ENCODE data around the gene MRPL21.

Gene MRPL21

DNA sequence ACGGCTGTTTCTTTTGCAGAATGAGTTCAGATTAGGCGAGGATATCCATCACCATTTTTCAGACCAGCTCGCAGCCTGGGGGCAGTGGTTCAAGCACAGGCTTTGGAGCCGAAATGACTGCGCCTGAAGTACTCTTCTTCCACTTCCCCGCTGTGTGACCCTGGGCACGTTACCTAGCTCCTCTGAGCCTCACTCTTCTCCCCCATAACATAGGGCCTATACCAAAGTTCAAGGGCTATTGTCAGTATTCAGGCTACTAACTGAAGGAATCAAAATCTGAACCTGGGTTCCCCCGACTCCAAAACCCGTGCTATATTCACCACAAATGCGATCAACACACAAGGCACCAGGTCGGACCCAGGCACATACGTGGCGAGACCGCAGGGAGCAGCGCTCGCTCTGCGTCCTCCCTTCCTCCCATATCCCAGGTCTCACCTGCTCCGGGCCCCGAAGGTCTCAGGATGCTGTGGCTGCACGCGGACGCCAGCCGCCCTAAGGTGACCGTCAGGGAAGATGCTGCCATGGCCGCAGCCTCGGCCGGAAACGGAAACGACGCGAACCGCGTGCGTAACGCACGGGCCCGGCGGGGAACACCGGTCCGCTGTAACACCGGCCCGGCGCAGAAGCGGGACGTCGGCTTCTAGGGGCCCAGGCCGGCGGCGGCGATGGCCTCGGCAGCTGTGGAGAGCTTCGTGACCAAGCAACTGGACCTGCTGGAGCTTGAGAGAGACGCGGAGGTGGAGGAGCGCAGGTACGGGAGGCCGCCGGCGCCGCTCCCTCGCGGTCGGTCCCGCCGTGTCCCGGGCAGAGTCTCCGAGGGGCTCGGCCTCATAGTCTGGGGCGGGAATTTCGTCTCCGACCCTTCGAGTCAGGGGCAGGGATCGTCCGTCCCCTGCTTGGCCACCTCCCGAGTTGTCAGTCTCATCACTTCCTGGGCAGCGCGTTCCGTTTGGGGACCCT, at the start of gene MRPL21, which contains the start of gene IGHMBP2:
Gene MRPL21 (minus strand): TSS at position 545 of the 960 bp plus-strand sequence. CDS start 22 bp downstream, at position 523.
Gene IGHMBP2 (plus strand): TSS at position 604 of the 960 bp plus-strand sequence. CDS start 62 bp downstream, at position 666.
- DNase-seq, result peak; percentile 67 to 80

DNA sequence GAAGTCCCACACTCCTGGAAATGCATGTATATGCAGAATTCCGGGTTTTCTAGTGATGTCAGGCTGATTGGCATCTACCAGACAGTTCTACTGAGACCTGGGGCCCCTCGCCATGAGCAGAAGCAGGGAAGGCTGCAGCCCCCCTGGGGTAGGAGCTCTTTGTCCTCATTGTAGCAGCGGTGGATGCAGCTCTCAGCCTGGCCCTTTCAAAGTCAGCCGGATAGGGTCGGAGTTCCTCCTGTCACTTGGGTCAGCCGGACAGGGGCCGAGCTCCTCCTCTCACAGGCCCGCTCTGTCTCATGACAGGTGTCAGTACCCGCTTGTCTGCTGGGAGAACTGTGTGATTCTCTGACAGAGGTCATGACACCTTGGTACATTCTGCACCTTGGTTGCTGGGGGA, 47.1 kb upstream of the MRPL21 start:
- DNase-seq, result no peak

DNA sequence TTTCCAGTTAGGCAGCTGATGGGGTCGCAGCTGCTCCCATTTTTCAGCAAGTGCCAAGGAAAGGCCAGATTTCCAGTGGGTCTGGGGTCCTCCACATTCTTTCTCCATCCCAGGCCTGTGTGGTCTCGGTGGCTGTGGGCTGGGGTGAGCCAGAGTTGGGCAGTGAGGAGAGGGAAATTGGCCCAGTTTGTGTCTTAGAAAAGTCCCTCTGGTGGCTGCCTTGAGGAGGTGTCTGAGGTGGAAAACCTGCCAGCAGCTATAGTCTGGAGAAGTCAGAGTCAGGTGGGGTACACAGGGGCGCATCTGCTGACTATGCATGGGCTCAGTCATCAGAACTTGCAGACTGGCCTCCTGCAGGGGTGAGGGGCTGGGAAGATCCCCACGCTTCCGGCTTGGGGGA, 46.6 kb upstream of the MRPL21 start:
- no peak for DNase-seq

DNA sequence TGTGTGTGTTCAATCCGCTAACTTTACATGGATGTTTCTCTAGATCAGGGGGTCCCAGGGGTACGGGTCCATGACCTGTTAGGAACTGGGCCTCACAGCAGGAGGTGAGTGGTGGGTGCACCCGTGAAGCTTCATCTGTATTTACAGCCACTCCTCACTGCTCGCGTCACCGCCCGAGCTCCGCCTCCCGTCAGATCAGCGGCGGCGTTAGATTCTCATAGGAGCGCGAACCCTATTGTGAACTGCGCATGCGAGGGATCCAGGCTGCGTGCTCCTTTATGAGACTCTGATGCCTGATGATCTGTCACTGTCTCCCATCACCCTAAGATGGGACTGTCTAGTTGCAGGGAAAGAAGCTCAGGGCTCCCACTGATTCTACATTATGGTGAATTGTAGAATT, 45.3 kb upstream of the MRPL21 start:
- no peak for DNase-seq

DNA sequence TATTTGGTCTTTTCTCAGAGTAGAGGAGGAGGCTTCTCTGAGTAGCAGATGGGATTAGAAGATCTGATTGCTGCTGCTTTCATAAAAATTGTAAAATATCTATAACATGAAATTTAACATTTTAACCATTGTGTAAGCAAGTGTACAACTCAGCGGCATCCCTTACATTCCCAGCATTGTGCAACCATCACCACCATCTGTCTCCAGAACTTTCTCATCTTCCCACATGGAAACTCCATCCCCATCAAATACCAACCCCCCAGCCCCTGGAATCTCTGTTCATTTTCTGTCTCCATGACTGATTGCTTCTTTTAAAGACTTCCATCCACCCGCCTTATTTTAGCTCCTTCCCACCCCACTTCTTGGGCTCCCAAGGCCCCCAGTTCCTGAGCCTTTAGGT, 44.9 kb upstream of the MRPL21 start:
- DNase-seq, result no peak

DNA sequence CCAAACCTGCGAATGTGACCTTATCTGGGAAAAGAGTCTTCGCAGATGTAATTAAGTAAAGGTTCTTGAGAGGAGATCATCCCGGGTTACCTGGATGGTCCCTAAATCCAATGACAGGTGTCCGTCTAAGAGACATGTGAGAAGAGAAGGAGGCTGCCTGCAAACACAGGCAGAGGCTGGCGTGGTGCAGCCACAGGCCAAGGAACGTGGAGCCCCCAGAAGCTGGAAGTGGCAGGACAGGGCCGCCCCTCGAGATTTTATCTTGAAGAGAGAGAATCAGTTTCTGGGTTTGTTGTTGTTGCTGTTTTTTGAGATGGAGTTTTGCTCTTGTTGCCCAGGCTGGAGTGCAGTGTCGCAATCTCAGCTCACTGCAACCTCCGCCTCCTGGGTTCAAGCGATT, 43.5 kb upstream of the MRPL21 start:
- DNase-seq, result no peak

DNA sequence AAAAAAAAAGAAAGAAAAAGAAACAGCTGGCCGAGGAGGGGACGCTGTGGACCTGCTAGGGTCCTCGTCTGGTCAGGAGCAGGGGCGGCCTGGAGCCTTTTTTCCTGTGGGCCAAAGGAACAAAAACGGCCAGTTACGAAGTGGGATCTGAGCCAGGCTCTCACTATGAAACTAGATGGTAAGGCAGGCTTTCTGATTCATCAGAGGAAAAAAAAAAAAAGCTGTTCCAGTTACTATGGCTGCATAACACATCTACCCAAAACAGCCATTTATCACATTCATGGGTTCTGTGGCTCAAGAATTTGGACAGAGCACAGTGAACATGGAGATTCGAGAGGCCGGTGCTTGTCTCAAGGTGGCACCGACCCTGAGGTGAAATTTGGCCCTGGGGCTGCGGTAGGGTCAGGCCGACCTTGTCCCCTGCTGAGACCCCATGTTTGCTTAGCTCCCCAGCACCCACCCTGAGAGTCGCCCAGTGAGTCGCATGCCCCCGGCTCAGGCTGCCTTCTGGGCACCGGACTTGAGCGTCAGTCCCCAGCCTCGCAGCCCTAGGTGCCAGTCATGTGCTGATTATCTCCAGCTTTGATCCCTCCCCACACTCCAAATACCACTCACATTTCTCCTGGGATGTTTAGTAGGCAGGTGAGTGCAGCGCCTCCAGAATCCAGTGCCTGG, 42.9 kb upstream of the MRPL21 start:
- DNase-seq, result no peak

DNA sequence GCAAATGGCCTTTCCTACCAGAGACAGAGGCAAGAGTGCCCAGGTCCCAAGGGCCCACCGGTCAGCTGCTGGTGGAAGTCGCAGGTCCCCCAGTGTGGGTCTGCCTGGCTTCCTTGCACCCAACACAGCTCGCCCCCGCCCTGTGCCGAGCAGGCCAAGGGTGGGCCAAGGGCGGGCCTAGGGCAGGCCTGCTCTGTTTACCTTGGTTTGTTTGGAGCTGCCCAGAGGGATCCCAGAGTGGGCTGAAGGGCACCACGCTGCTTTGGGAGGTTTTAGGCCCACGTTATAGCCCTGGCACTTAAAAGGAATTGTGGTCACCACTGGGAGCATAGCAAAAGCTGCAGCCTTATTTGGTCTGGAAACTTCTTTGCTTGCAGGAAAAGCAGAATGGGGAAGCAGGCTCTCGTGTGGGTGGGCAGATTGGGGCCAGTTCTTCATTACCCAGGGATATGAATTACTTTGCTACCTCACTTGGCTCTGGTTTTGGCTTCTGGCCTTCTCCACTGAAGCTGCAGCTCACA, 39.2 kb upstream of the MRPL21 start:
- no peak for DNase-seq

DNA sequence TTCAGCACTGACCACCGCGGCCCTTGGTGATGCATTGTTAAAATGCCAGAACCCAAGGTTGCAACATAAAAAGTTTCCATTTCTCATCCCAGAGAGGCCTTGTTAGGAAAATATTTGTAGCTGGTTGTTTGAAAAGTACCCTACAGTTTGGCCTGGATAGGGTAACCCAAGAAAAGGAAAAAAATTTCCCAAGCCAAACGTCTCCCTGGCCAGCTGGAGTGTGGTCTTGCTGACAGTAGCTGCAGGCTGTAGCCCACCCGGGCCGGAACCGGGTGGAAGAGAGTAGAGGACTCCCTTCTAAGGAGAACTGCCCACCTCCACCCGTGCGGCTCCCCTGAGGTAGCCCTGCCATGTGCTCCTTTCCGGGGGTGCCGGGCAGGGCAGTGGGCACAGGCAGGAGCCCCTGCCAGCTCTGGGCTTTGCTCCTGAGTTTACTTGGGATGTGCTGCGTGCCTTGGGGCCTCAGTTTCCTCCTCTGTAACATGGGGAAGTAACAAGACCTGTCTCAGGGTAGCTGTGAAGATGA, 38.5 kb upstream of the MRPL21 start:
- DNase-seq, result no peak

DNA sequence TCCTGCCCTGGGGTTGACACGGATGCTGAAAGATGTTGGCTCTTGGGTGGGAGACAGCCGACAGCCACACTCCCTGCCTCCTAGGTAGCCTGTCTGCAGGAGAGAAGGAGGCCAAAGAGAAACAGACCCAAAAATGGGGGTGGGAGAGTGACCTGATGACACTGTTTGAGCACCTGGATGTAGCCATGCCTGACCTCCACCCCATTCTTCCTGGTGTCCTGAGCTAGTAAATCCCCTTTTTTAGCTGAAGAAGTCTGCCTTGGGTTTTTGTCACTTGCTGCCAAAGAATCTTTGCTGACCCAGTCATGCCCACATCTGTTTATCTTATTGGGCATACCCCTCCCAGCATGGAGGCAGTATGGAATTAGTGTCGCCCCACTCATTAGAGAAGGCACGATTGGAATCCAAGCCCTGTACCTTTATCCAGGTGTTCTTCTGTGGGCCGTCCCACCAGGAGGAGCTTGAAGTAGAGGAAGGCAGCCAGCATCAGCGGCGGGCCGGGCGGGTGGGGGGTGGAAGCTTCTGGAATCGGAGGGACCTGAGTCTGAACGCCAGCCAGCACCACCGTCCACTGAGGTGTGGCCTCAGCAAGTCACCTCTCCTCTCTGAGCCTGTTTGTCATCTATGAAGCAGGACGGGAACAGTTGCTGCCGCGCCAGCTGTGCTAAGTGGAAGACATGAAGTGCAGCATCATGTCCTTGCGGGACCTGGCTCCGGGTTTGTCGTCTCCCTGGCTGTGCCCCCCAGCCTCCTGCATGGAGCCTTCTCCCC, 37.9 kb upstream of the MRPL21 start:
- no peak for DNase-seq

DNA sequence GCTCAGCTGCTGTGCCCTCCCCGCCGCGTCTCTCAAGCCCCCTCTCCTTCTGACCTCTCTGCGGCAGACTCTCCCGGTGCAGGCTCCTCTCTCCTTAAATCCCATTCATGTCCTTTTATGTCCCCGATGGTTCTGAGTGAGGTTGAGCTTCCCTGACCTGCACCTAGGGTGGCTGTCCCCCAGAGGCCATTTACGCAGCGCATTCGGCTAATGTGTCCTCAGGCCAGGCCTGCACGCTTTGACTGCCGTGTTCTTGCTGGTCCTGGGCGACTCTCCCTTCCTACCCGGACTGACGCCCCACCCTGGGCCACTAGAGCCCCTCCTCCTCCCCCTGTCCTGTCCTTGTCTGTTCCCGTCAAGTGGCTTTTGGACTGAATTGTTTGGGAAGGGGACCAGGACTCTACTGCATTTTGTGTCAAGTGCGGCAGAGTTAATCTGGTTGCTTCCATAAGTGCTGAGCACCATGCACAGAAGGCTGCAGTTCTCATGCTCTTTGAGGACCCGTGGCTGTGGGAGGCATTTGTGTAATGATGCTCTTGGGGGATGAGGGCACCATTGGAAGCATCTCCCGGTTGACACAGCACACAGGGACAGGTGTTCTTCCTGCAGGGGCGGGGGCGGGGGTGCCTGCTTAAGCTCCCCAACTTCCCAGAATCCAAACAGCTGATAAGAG, 37.2 kb upstream of the MRPL21 start:
- DNase-seq, result no peak

DNA sequence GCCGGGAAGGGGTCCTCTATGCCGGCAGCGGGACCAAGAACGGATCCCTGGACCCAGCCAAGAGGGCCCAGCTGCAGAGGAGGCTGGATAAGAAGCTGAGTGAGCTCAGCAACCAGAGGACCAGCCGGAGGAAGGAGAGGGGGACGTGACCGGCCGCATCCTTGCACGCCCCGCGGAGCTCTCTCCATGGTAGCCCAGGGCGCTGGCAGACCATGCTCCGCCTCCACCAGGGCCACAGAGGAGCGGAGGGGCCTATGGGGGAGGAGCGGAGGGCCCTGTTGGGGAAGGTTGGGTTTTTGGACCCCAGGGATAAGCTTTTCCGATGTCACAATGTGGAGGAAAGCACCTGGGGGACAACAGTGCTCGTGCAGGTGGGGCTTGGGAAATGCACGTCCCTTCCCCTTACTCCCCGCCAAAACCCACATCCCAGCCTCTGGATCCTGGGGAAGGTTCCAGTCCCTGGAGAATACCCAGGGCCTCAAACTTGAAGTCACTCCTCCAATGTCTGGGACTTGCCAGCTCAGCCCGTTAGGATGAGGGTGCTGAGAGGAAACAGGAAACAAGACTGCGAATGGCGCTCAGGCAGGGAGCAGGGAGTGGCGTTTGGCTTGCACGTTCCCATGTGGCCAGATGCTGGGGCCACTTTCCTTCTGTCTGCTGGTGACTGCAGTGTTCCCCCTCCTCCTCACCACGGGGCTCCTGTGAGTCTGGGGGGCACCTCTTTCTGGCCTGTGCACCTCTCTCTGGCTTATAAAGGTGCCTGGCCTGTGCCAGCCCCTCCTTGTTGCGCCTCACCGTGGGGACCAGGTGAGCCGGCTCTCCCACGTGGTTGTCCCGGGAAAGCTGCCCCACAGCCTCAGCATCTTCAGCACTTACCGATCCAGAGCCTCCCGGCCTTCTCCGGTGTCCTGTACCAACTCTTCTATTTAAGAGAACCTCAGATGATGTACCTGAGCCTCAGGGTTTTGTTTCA, 36.2 kb upstream of the MRPL21 start:
- no peak for DNase-seq

DNA sequence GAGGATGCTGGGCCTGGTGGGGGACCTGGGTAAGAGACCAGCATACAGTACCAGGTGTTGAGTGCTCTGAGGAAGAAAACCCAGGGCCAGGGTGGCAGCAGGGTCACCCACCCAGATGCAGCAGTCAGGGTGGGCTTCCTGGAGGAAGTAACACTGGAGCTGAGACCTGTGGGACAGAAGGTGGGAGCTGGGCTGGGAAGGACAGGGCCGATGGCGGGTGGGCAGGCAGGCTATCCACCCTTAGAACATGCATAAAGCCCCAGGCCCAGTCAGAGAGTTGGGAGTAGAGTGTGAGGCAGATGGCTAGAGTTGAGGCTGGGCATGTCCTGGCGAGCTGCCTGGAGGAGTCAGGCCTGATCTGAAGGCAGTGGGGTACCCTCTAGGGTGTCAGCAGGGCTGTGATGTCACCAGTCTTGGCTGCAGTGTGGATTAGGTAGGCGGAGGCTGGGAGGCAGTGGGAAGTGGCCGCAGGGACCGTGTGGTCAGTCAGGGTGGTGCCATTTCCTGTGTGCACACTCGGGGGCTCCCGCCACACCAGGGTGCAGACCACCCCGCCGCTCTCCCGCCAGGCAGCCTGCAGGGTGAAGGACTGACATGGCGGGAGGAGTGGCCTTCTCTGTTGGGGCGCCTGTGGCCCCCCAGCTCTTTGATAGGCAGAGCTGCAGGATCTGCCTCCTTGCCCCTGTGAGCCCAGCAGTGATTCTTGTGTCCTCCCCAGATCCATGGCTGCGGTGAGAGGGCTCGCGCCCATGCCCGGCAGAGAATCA, 35.4 kb upstream of the MRPL21 start:
- no peak for DNase-seq

DNA sequence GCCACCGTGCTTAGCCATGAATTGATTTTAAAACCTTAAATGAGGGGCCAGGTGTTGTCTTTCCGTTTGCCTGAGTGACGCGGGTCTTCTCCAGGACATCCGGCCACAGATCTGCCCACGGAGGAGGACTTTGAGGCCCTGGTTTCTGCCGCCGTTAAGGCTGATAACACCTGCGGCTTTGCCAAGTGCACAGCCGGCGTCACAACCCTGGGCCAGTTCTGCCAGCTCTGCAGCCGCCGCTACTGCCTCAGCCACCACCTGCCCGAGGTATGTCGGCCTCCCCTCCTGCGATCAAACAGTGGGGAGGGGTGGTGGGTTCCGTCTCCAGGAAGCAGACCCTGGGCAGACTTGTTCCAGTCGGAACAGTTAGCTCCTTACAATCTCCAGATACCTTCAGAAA, 34.5 kb upstream of the MRPL21 start:
- no peak for DNase-seq

DNA sequence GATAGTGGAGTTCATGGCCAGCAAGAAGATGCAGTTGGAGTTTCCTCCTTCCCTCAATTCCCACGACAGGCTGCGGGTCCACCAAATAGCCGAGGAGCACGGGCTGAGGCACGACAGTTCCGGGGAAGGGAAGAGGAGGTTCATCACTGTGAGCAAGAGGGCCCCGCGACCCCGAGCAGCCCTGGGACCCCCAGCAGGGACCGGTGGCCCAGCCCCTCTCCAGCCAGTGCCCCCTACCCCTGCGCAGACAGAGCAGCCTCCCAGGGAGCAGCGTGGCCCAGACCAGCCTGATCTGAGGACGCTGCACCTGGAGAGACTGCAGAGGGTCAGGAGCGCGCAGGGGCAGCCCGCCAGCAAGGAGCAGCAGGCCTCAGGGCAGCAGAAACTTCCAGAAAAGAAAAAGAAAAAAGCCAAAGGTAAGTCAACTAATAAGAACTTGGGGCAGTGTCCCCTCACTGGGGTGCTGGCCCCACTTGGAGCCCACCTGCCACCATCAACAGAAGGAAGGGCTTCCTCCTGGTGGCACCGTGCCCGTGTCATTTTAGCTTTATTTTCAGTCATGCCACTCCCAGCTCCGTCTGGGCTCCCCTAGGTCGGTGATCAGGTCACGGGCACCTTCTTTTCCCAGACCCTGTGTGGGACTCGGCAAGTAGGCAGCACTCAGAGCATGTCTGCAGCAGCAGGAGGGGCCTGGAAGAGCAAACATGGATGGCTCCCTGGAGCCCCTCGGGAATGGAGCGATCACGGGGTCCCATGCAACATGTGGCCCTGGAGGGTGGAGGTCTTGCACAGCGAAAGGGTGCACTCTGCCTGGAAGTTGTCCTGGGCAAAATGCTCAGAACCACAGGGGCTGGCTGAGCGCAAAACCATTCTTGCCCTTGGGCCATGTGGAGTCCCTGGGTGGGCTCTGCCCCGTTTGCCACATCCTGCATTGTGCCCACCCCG, 33.3 kb upstream of the MRPL21 start:
- DNase-seq, result no peak

DNA sequence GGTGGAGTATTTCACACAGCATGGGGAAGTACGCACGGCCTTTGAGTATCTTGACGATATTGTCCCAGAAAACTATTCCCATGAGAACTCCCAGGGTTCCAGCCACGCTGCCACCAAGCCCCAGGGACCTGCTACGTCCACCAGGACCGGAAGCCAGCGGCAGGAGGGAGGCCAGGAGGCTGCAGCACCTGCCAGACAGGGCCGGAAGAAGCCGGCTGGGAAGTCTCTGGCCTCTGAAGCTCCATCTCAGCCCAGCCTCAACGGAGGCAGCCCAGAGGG, 32.7 kb upstream of the MRPL21 start:
- no peak for DNase-seq

DNA sequence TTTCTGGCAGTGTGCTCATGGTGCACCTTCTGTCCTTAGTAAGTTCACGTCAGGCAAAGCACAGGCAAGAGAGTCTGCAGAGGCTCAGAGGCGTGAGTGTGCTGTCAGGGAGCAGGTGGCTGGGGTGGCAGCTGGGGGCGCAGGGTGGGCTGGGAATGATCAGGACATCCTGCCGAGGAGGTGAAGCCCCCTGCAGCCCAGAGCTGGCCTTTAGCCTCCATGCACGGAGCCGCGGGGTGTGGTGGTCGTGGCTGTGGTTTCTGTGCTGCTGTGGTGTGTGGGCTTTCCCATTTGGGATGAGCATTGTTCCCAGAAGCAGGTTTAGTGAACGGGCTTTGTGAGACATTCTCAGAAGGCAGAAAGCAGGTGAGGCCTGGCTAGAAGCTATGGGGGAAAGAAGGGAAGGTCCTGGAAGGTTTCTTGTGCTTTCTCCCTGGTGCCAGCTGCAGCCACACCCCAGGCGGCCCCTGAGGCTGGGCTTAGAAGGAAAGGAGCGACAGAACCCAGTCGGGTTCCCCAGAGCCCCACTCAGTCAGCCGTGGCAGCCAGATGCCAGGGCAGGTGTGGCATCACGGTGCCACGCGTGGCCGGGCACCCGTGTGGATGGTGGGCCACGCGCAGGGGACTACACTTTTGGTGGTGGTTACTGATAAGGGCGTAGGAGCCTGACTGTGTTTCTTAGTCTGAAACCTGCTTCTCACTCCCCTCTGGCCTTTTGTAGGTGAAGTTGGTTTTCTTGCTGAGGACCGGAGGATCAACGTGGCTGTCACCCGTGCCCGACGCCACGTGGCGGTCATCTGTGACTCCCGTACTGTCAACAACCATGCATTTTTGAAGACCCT, 32.1 kb upstream of the MRPL21 start:
- DNase-seq, result no peak

DNA sequence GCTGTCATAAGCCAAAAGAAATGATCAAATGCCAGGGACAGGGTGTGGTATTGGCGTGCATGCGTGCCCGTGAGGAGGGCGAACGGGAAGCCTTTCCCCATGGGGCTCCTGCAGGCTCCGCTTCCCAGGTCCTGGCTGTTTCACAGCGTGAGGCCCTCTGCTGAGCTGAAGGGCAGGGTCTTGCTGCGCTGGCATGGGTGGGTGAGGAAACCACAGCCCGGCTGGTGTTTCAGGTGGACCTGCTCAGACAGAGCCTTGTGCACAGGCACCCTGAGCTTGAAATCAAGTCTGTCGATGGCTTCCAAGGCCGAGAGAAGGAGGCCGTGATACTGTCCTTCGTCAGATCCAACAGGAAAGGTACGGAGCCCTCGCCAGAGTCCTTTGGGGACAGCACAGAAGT, 31.4 kb upstream of the MRPL21 start:
- no peak for DNase-seq

Data from SHP77 (cell line).